NT2/D1 (cell line): ENCODE results near the gene DNAH17.

Experiments used
- SUZ12 ChIP-seq: IDR thresholded peaks from 2 replicates; pipeline ENCODE4 v1.6.1; 2011; ENCODE audit not compliant: insufficient read length, insufficient read depth; ENCODE audit errors: extremely low read depth
- YY1 ChIP-seq: IDR thresholded peaks from 2 replicates; pipeline ENCODE4 v1.6.1; 2011; ENCODE audit not compliant: insufficient read length, insufficient read depth

DNA sequence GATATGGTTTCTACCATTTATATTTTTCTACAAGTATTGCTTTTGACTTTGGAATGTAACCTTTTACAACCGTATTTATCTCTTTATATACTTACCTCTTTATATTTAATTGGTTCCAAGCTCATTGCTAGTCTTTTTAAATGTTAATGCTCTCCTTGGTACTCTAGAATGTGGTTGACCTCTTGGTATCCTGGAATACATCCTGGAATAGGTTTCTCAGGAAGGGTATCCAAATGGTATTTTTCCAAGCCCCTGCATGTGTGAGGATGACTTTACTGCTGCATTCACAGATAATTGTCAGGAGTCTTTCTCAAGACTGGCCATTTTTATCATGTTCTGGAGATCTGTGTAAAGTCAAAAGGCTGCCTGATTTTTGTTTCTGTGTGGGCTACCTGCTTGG lies 30.2 kb downstream of the DNAH17 start:
- TF ChIP-seq YY1 = no peak
- no peak for TF ChIP-seq SUZ12
